Activated CD8-positive, alpha-beta T cell treated with anti-CD3 and anti-CD28 coated beads, Interleukin-2, amount 10 ng/mL, durations not matched to agents 7 days and 5 days (primary cell): Measurements from ENCODE around the gene ACTL10. TPM values are rescaled to one million over a fixed set of nuclear protein-coding genes. Genes with fewer than 3 reads are reported as not detected.

Source experiments
- ATAC-seq: fragments of 150-1000 bp; cut with Tn5 transposase; one replicate; pipeline ENCODE4 v1.10.0; 2021; ENCODE audit warnings: moderate library complexity
- CTCF ChIA-PET: fragments of 350-600 bp; sonication (Branson Sonifier 250); formaldehyde crosslinking; loops from one replicate; lab custom pipeline; 2021; ENCODE audit warnings: antibody characterized with exemption; lab: Charles Lee
- POLR2A ChIA-PET: fragments of 350-600 bp; sonication (Branson Sonifier 250); formaldehyde crosslinking; loops from one replicate; lab custom pipeline; 2021; ENCODE audit warnings: antibody characterized with exemption; lab: Charles Lee
- DNase-seq: peaks from one replicate; pipeline ENCODE4 v3.0.0-alpha.2; 2020
- H3K27ac Mint-ChIP-seq: one replicate; pipeline ENCODE4 v1.8.0; 2021; ENCODE audit warnings: mild to moderate bottlenecking, mixed read lengths
- H3K27me3 Mint-ChIP-seq: one replicate; pipeline ENCODE4 v1.8.0; 2021; ENCODE audit warnings: low read depth, mixed read lengths
- H3K36me3 Mint-ChIP-seq: one replicate; pipeline ENCODE4 v1.8.0; 2021; ENCODE audit warnings: low read depth, mixed read lengths
- H3K4me1 Mint-ChIP-seq: one replicate; pipeline ENCODE4 v1.8.0; 2021; ENCODE audit warnings: low read depth, mixed read lengths
- H3K4me3 Mint-ChIP-seq: one replicate; pipeline ENCODE4 v1.8.0; 2021; ENCODE audit warnings: mild to moderate bottlenecking, mixed read lengths
- H3K9me3 Mint-ChIP-seq: one replicate; pipeline ENCODE4 v1.8.0; 2022; ENCODE audit warnings: mixed read lengths; ENCODE audit not compliant: insufficient read depth
- total RNA-seq, 2 experiments: library from RNA; stranded (reverse); gene quantifications; one replicate each; pipeline ENCODE4 v1.2.3, GENCODE V29; 2021

ACTL10 gene
- total RNA-seq, 2 experiments from 2014 or later: 2.9 to 3.2 TPM

GRCh38 chr20:33673410-33674293, 6.9 kb downstream of the ACTL10 start:
- Mint-ChIP-seq H3K4me3 (peak overlapping the region; percentile 77), H3K27ac (peak overlapping the region; percentile 78), H3K36me3 (peaks cover 48% of the 10 kb centered on the region), H3K4me1 (peaks cover 55% of the 10 kb centered on the region), H3K27me3 (no peaks in the 10 kb centered on the region), H3K9me3 (no peaks in the 10 kb centered on the region)
- POLR2A ChIA-PET: interaction anchor here (2.8 to 4.0 kb wide), 2 partner anchors 10 to 11 kb away, joined by 13 to 25 read pairs; partner anchors contain the start of gene C20orf144
- CTCF ChIA-PET: no interaction called here
- DNase-seq (no peak), ATAC-seq (peak; percentile 1)

- peak; percentile 85 for ATAC-seq
- CTCF ChIA-PET: interaction anchor here (1.8 kb wide), 1 partner anchor 57 kb away, joined by 5 read pairs; the partner anchor contains the start of gene ZNF341
- Mint-ChIP-seq H3K4me3 (peak within 1 kb of the TSS; percentile 77), H3K27ac (peak within 1 kb of the TSS; percentile 78), H3K27me3 (no peaks in the 10 kb centered on the region), H3K9me3 (no peaks in the 10 kb centered on the region), H3K4me1 (peaks cover 60% of the 10 kb centered on the region), H3K36me3 (peaks cover 53% of the 10 kb centered on the region)
- POLR2A ChIA-PET: interaction anchor here (1.3 to 4.0 kb wide), 4 partner anchors 8 to 45 kb away, joined by 4 to 25 read pairs (median 9); partner anchors contain the start of genes ACTL10, C20orf144 and PXMP4
- peak; percentile 73 for DNase-seq
Observed at GRCh38 chr20:33674294-33675135, 7.8 kb downstream of the ACTL10 start, which contains the start of gene NECAB3. NECAB3 (minus strand) TSS chr20:33674428; CDS start chr20:33674352, 76 bp downstream.

- no peak for DNase-seq
- H3K4me1 Mint-ChIP-seq: peaks cover 64% of the 10 kb centered on the region
- ChIA-PET CTCF (interaction anchor here (1.8 kb wide), 1 partner anchor 57 kb away, joined by 5 read pairs; the partner anchor contains the start of gene ZNF341), POLR2A (interaction anchor here (1.0 to 4.0 kb wide), 5 partner anchors 8 to 45 kb away, joined by 4 to 25 read pairs (median 5); partner anchors contain the start of genes ACTL10, C20orf144 and PXMP4)
- H3K9me3 Mint-ChIP-seq: no peaks in the 10 kb centered on the region
- peak overlapping the region; percentile 76 for H3K27ac Mint-ChIP-seq
- ATAC-seq: no peak
- peak overlapping the region; percentile 49 for H3K4me3 Mint-ChIP-seq
- peaks cover 55% of the 10 kb centered on the region for H3K36me3 Mint-ChIP-seq
- no peaks in the 10 kb centered on the region for H3K27me3 Mint-ChIP-seq
Observed at GRCh38 chr20:33675136-33675959, 8.6 kb downstream of the ACTL10 start.

- no peak for DNase-seq
- Mint-ChIP-seq H3K27me3 (no peaks in the 10 kb centered on the region), H3K4me1 (peaks cover 72% of the 10 kb centered on the region), H3K27ac (peak overlapping the region; percentile 76), H3K9me3 (no peaks in the 10 kb centered on the region), H3K4me3 (no peak overlapping the region), H3K36me3 (peaks cover 62% of the 10 kb centered on the region)
- CTCF ChIA-PET: interaction anchor here (1.8 kb wide), 1 partner anchor 56 kb away, joined by 5 read pairs; the partner anchor contains the start of gene ZNF341
- POLR2A ChIA-PET: interaction anchor here (1.0 to 2.8 kb wide), 4 partner anchors 8 to 44 kb away, joined by 4 to 13 read pairs (median 4); partner anchors contain the start of genes ACTL10 and PXMP4
- ATAC-seq: no peak
Observed at GRCh38 chr20:33676121-33676520, 9.4 kb downstream of the ACTL10 start.

- H3K27me3 Mint-ChIP-seq: no peaks in the 10 kb centered on the region
- H3K27ac Mint-ChIP-seq: peak overlapping the region; percentile 76
- H3K9me3 Mint-ChIP-seq: no peaks in the 10 kb centered on the region
- DNase-seq: no peak
- no peak for ATAC-seq
- peaks cover 78% of the 10 kb centered on the region for H3K4me1 Mint-ChIP-seq
- CTCF ChIA-PET: interaction anchor here (8.7 kb wide), 1 partner anchor 10 kb away, joined by 126 read pairs; the partner anchor contains the start of genes ACTL10 and C20orf144
- no peak overlapping the region for H3K4me3 Mint-ChIP-seq
- peaks cover 62% of the 10 kb centered on the region for H3K36me3 Mint-ChIP-seq
- POLR2A ChIA-PET: interaction anchor here (1.0 to 10.7 kb wide), 3 partner anchors 10 to 43 kb away, joined by 3 to 148 read pairs (median 25); partner anchors contain the start of genes ACTL10, C20orf144 and PXMP4
Observed at GRCh38 chr20:33676652-33677645, 10.2 kb downstream of the ACTL10 start.

- ChIA-PET POLR2A (interaction anchor here (1.5 to 10.7 kb wide), 3 partner anchors 11 to 42 kb away, joined by 5 to 148 read pairs (median 25); partner anchors contain the start of genes ACTL10, C20orf144 and PXMP4), CTCF (interaction anchor here (0.8 to 8.7 kb wide), 4 partner anchors 11 to 221 kb away, joined by 3 to 126 read pairs (median 4); partner anchors contain the start of genes ACTL10 and C20orf144)
- Mint-ChIP-seq H3K36me3 (peaks cover 70% of the 10 kb centered on the region), H3K4me3 (no peak overlapping the region), H3K4me1 (peaks cover 78% of the 10 kb centered on the region), H3K9me3 (no peaks in the 10 kb centered on the region), H3K27me3 (no peaks in the 10 kb centered on the region), H3K27ac (peak overlapping the region; percentile 83)
- no peak for ATAC-seq
- DNase-seq: no peak
Observed at GRCh38 chr20:33677991-33678702, 11.4 kb downstream of the ACTL10 start.

- CTCF ChIA-PET: interaction anchor here (1.1 to 8.7 kb wide), 6 partner anchors 10 to 222 kb away, joined by 3 to 126 read pairs (median 6); partner anchors contain the start of genes ACTL10, C20orf144 and PXMP4
- H3K9me3 Mint-ChIP-seq: no peaks in the 10 kb centered on the region
- peaks cover 82% of the 10 kb centered on the region for H3K4me1 Mint-ChIP-seq
- ATAC-seq: peak; percentile 66
- peak overlapping the region; percentile 83 for H3K27ac Mint-ChIP-seq
- no peaks in the 10 kb centered on the region for H3K27me3 Mint-ChIP-seq
- peak; percentile 77 for DNase-seq
- no peak overlapping the region for H3K4me3 Mint-ChIP-seq
- H3K36me3 Mint-ChIP-seq: peaks cover 77% of the 10 kb centered on the region
- POLR2A ChIA-PET: interaction anchor here (0.6 to 10.7 kb wide), 8 partner anchors 10 to 1077 kb away, joined by 3 to 148 read pairs (median 5); partner anchors contain the start of genes ACTL10, C20orf144, EIF2S2 and PXMP4
Observed at GRCh38 chr20:33679758-33680485, 13.2 kb downstream of the ACTL10 start.

GRCh38 chr20:33680686-33681085, 13.9 kb downstream of the ACTL10 start:
- H3K4me1 Mint-ChIP-seq: peaks cover 82% of the 10 kb centered on the region
- H3K36me3 Mint-ChIP-seq: peaks cover 76% of the 10 kb centered on the region
- DNase-seq (no peak), ATAC-seq (no peak)
- H3K27ac Mint-ChIP-seq: peak overlapping the region; percentile 83
- ChIA-PET POLR2A (interaction anchor here (0.6 to 10.7 kb wide), 5 partner anchors 9 to 1078 kb away, joined by 3 to 148 read pairs (median 3); partner anchors contain the start of genes ACTL10, C20orf144, EIF2S2 and ZNF341), CTCF (interaction anchor here (2.0 to 8.7 kb wide), 2 partner anchors 9 to 14 kb away, joined by 11 to 126 read pairs; partner anchors contain the start of genes ACTL10 and C20orf144)
- no peak overlapping the region for H3K4me3 Mint-ChIP-seq
- H3K9me3 Mint-ChIP-seq: no peaks in the 10 kb centered on the region
- no peaks in the 10 kb centered on the region for H3K27me3 Mint-ChIP-seq
